ENCODE measurements around the gene KCNH3.

DNA sequence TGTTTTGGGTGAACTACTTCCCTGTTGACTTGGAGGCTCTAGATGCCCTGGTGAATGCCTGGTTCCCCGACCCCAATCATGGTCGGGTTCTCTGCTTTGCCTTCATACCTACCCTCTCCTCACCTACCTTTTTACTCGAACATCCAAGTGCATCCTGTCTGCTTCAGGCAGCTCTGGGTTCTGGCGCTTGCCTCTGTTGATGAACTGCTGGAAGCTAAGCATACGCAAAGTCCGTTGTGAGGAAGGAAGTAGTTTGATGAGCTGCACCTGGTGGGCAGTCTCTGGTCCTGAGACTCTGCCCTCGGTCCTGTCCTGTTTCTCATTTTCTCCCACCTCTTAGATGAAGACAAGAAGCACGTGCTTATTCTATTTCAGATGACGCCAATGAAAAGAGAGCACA lies 13.6 kb downstream of the KCNH3 start:
- TF ChIP-seq, protein P1, sequence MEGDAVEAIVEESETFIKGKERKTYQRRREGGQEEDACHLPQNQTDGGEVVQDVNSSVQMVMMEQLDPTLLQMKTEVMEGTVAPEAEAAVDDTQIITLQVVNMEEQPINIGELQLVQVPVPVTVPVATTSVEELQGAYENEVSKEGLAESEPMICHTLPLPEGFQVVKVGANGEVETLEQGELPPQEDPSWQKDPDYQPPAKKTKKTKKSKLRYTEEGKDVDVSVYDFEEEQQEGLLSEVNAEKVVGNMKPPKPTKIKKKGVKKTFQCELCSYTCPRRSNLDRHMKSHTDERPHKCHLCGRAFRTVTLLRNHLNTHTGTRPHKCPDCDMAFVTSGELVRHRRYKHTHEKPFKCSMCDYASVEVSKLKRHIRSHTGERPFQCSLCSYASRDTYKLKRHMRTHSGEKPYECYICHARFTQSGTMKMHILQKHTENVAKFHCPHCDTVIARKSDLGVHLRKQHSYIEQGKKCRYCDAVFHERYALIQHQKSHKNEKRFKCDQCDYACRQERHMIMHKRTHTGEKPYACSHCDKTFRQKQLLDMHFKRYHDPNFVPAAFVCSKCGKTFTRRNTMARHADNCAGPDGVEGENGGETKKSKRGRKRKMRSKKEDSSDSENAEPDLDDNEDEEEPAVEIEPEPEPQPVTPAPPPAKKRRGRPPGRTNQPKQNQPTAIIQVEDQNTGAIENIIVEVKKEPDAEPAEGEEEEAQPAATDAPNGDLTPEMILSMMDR (IDR thresholded peaks at IDR 0.05; ENCODE audit: extremely low read depth in 1 of 2, insufficient read depth in 1 of 2, low read depth in 1 of 2, low read length in 2 of 2) = no peak
- TF ChIP-seq FOS (IDR thresholded peaks at IDR 0.05; ENCODE audit: borderline replicate concordance, insufficient read depth, low read length) (no peak), POLR2A (IDR thresholded peaks at IDR 0.05; ENCODE audit: low read depth, low read length) (no peak), MAX (IDR thresholded peaks at IDR 0.05; ENCODE audit: insufficient read depth, insufficient read length) (no peak), JUN (IDR thresholded peaks at IDR 0.05; ENCODE audit: borderline replicate concordance, insufficient read depth, insufficient read length, low read depth) (no peak), POLR2AphosphoS5 (IDR thresholded peaks at IDR 0.05; ENCODE audit: insufficient read depth, low read depth, low read length) (no peak), EZH2 (IDR thresholded peaks at IDR 0.05; ENCODE audit: borderline replicate concordance, low read depth, low read length, severe bottlenecking) (no peak)

Data from endothelial cell of umbilical vein (primary cell).